Thyroid gland (tissue), 4 donors: ENCODE results near the gene LUM. TPM values are rescaled to one million over a fixed set of nuclear protein-coding genes. Genes with fewer than 3 reads are reported as not detected.

Source experiments
- DNase-seq, 2 donors: peaks; one replicate each; pipeline ENCODE4 v3.0.0-alpha.2; 2019
- H3K27ac ChIP-seq, 3 donors: fragments of 200-600 bp; sonication (generic); 1 replicate in 2 of 3; 2 replicates in 1 of 3; pipeline ENCODE4 v1.5.1; 2016 to 2019; ENCODE audit warnings: mild to moderate bottlenecking in 1 of 3, moderate library complexity in 1 of 3
- H3K27me3 ChIP-seq: fragments of 200-600 bp; sonication (generic); one replicate; pipeline ENCODE4 v1.5.1; 2019
- H3K36me3 ChIP-seq, 2 donors: fragments of 200-600 bp; sonication (generic); one replicate each; pipeline ENCODE4 v1.5.1; 2016 to 2019
- H3K4me1 ChIP-seq, 2 donors: fragments of 200-600 bp; sonication (generic); one replicate each; pipeline ENCODE4 v1.5.1; 2017 to 2019
- H3K4me3 ChIP-seq, 3 donors: fragments of 200-600 bp; sonication (generic); replicated peaks in 1 of 3; 1 replicate in 2 of 3; 2 replicates in 1 of 3; pipeline ENCODE4 v1.5.1; 2016; ENCODE audit warnings: mild to moderate bottlenecking in 1 of 3
- H3K9me3 ChIP-seq: fragments of 200-600 bp; sonication (generic); one replicate; pipeline ENCODE4 v1.5.1; 2017
- POLR2A ChIP-seq, 2 donors: fragments of 450-650 bp; IDR thresholded peaks; one replicate each; pipeline ENCODE4 v1.6.1; 2017; ENCODE audit warnings: antibody characterized with exemption in 2 of 2, mild to moderate bottlenecking in 2 of 2, moderate library complexity in 1 of 2
- WGBS, 2 donors: methylation state at CpG; one replicate each; pipeline ENCODE4 v1.1.5; 2017; 5-methylcytosine and 5-hydroxymethylcytosine counted together
- intact Hi-C: fragments of 100-400 bp; cut with DNase I; formaldehyde crosslinking; loops from one replicate; pipeline ENCODE4 v1.15.1; 2023
- total RNA-seq, 4 donors: library from RNA; depleted of rRNA; stranded (reverse); fragments of >200 nt; gene quantifications; one replicate each; pipeline ENCODE4 v1.2.3, GENCODE V29; 2016
- TF ChIP-seq, protein P1 (sequence below), 6 experiments: fragments of 200-600 bp in 3 of 6; fragments of 450-650 bp in 3 of 6; sonication (generic) in 3 of 6; IDR thresholded peaks; one replicate each; pipeline ENCODE4 v1.5.1; 2016 to 2019; ENCODE audit warnings: antibody characterized with exemption in 6 of 6, mild to moderate bottlenecking in 2 of 6, inconsistent platforms in 1 of 6, moderate library complexity in 1 of 6

LUM gene
- total RNA-seq, 4 donors from 2014 or later = 36.7 to 840 (median 127) TPM

DNA sequence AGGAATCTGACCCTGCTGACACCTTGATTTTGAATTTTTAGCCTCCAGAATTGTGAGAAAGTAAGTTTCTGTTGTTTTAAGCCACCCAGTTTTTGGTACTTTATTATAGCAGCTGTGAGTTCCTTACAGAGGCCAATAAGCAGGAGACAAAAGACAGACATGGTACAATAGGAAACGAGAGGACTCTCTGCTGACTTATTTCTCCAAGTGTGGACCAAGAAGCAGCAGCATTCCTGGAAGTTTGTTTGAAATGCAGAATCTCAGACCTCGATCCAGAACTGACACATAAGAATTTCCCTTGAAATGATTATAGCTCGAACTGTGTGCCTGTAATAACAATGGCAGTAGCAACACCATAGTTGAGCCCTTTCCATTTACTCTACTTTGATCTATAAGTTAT lies 31.9 kb upstream of the LUM start:
- Histone ChIP-seq H3K4me1 (no peaks in the 10 kb centered on the region), H3K36me3 (no peaks in the 10 kb centered on the region), H3K9me3 (no peaks in the 10 kb centered on the region), H3K4me3 (no peak overlapping the region), H3K27me3 (no peaks in the 10 kb centered on the region), H3K27ac (no peak overlapping the region)
- 64 to 65% methylated on average over 3 of the region's 3 CpGs for WGBS, 2 donors
- intact Hi-C loops = no loop called here
- DNase-seq = no peak
- TF ChIP-seq POLR2A (IDR thresholded peaks at IDR 0.05) = no peak
- TF ChIP-seq, protein P1, sequence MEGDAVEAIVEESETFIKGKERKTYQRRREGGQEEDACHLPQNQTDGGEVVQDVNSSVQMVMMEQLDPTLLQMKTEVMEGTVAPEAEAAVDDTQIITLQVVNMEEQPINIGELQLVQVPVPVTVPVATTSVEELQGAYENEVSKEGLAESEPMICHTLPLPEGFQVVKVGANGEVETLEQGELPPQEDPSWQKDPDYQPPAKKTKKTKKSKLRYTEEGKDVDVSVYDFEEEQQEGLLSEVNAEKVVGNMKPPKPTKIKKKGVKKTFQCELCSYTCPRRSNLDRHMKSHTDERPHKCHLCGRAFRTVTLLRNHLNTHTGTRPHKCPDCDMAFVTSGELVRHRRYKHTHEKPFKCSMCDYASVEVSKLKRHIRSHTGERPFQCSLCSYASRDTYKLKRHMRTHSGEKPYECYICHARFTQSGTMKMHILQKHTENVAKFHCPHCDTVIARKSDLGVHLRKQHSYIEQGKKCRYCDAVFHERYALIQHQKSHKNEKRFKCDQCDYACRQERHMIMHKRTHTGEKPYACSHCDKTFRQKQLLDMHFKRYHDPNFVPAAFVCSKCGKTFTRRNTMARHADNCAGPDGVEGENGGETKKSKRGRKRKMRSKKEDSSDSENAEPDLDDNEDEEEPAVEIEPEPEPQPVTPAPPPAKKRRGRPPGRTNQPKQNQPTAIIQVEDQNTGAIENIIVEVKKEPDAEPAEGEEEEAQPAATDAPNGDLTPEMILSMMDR (IDR thresholded peaks at IDR 0.05) = no peak

DNA sequence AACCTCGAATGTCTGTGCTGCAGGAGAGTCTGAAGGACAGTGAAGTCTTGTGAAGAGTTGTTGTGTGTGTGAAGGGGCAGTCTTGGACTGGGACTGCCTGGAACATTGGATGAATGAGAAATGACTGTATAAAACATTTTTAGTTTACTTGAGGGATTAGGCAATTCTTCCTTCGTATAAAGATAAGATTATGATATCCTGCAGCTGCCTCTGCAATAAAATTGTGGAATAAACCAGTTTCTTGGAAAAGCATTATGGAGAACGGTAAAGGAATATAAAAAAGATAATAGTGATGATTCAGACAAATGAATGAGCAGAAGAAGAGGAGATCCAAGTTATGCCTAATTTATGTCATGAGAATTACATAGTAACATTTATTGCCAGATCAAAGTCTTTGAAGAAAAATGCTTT lies 30.9 kb upstream of the LUM start:
- no peak overlapping the region for H3K27ac ChIP-seq
- no peaks in the 10 kb centered on the region for H3K4me1 ChIP-seq
- no peak for TF ChIP-seq POLR2A (IDR thresholded peaks at IDR 0.05)
- TF ChIP-seq, protein P1 (IDR thresholded peaks at IDR 0.05) = no peak
- DNase-seq = no peak
- no peaks in the 10 kb centered on the region for H3K27me3 ChIP-seq
- intact Hi-C loops = no loop called here
- H3K4me3 ChIP-seq = no peak overlapping the region
- 59 to 69% methylated on average over 3 of the region's 3 CpGs for WGBS, 2 donors
- no peaks in the 10 kb centered on the region for H3K9me3 ChIP-seq
- no peaks in the 10 kb centered on the region for H3K36me3 ChIP-seq

DNA sequence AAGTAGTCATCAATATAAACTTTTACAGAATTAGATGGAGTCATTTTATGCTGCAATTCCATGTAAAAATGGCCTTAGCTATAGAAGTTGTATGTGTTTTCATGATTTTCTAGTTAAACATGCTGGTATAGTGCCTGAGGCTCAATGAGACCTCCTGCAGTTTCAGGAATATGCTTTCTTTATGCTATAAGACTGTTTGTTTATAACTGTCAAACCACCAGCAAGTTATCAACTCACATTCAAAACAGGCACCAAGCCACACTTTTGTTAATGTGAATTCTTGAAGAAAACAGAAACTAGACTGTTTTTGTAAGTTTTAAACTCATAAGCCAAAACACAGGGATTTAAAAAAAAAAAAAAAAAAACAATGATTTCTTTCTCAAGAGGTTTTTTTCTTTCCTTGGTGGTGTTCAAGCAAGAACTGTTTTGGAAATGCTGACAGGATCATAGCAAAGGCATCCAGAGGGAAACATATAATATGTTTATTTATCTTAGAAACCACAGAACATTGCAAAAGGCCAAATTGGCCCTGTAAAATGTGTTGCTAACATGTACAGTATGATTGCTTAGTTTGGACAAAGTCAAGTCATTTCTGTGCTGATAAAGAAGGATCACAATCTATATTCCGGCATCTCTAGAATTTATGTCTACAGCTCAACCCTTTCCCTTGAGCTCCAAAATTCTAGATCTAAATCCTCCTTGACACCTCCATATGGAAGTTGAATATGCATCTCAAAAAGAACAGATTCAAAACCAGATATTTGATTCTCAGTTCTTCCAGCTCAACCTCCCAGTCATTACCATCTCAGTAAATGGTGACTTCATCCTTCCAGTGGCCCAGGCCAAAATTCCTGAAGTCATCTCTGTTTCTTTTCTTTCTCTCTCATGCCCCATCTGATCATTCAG lies 29.0 kb upstream of the LUM start:
- intact Hi-C loops = no loop called here
- WGBS, 2 donors = 77 to 88% methylated on average over 1 of the region's 1 CpG
- no peaks in the 10 kb centered on the region for H3K36me3 ChIP-seq
- no peak overlapping the region for H3K27ac ChIP-seq
- TF ChIP-seq POLR2A (IDR thresholded peaks at IDR 0.05) = no peak
- TF ChIP-seq, protein P1 (IDR thresholded peaks at IDR 0.05) = no peak
- no peaks in the 10 kb centered on the region for H3K9me3 ChIP-seq
- H3K4me3 ChIP-seq = no peak overlapping the region
- no peaks in the 10 kb centered on the region for H3K27me3 ChIP-seq
- DNase-seq = no peak
- H3K4me1 ChIP-seq = no peaks in the 10 kb centered on the region

DNA sequence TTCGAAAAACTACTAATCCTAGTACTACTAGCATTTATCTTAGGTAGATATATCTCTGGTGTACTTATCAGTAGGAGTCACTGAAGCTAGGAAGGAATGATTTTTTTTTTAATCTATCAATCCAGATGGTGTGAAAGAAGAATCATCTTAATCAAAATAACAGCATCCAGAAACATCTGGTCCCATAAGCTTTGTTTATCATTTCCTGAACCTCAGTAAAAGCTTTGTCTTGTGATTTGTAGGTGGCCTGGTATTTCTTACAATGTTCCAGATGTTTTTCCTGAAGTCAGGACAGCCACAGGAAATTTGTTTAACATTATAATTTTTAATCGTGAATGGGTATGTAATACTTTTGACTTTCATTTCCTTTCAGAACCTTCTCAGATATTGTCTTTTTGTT lies 28.0 kb upstream of the LUM start:
- no peaks in the 10 kb centered on the region for H3K9me3 ChIP-seq

More for the DNA sequence above, 28.0 kb upstream of the LUM start:
- Histone ChIP-seq H3K27ac (no peak overlapping the region), H3K4me1 (no peaks in the 10 kb centered on the region), H3K36me3 (no peaks in the 10 kb centered on the region), H3K27me3 (no peaks in the 10 kb centered on the region), H3K4me3 (no peak overlapping the region)
- 69 to 73% methylated on average over 2 of the region's 2 CpGs for WGBS, 2 donors
- intact Hi-C loops = no loop called here
- DNase-seq = no peak
- no peak for TF ChIP-seq POLR2A (IDR thresholded peaks at IDR 0.05)
- TF ChIP-seq, protein P1 (IDR thresholded peaks at IDR 0.05) = no peak
